Type B pancreatic cell (in vitro differentiated cells): ENCODE measurements around the gene GLG1. TPM values are rescaled to one million over a fixed set of nuclear protein-coding genes. Genes with fewer than 3 reads are reported as not detected.

ENCODE experiments used
- DNase-seq: peaks from one replicate; pipeline ENCODE4 v3.0.0; 2021; ENCODE audit warnings: mixed read lengths; ENCODE audit not compliant: unreplicated experiment; ENCODE audit errors: extremely low spot score
- H3K27ac Mint-ChIP-seq: 2 replicates; pipeline ENCODE4 v1.8.0; 2021; ENCODE audit warnings: mild to moderate bottlenecking, mixed read lengths
- H3K27me3 Mint-ChIP-seq: 2 replicates; pipeline ENCODE4 v1.8.0; 2021; ENCODE audit warnings: mixed read lengths
- H3K36me3 Mint-ChIP-seq: 2 replicates; pipeline ENCODE4 v1.8.0; 2021; ENCODE audit warnings: mixed read lengths
- H3K4me1 Mint-ChIP-seq: one replicate; pipeline ENCODE4 v1.8.0; 2021; ENCODE audit warnings: mixed read lengths; ENCODE audit not compliant: unreplicated experiment
- H3K4me3 Mint-ChIP-seq: 2 replicates; pipeline ENCODE4 v1.8.0; 2021; ENCODE audit warnings: mild to moderate bottlenecking, mixed read lengths
- H3K9me3 Mint-ChIP-seq: 2 replicates; pipeline ENCODE4 v1.8.0; 2021; ENCODE audit warnings: mixed read lengths
- CTCF ChIP-seq: fragments of 200-600 bp; sonication (generic); conservative IDR thresholded peaks from 2 replicates; pipeline ENCODE4 v1.5.0; 2021; ENCODE audit warnings: antibody characterized with exemption, mild to moderate bottlenecking
- total RNA-seq: library from RNA; stranded (reverse); gene quantifications from 2 replicates; pipeline ENCODE4 v1.2.1, GENCODE V29; 2021; ENCODE audit warnings: low replicate concordance

Gene GLG1
- total RNA-seq, 1 donor from 2014 or later = 144 TPM

GRCh38 chr16:74603848-74604247 is 3.1 kb downstream of the GLG1 start:
- H3K4me3 Mint-ChIP-seq = peak overlapping the region; percentile 95
- H3K9me3 Mint-ChIP-seq = no peaks in the 10 kb centered on the region
- peaks cover 8% of the 10 kb centered on the region for H3K36me3 Mint-ChIP-seq
- H3K4me1 Mint-ChIP-seq = peaks cover 33% of the 10 kb centered on the region
- no peak for DNase-seq
- peak overlapping the region; percentile 22 for H3K27ac Mint-ChIP-seq
- H3K27me3 Mint-ChIP-seq = no peaks in the 10 kb centered on the region
- no peak for TF ChIP-seq CTCF

DNA sequence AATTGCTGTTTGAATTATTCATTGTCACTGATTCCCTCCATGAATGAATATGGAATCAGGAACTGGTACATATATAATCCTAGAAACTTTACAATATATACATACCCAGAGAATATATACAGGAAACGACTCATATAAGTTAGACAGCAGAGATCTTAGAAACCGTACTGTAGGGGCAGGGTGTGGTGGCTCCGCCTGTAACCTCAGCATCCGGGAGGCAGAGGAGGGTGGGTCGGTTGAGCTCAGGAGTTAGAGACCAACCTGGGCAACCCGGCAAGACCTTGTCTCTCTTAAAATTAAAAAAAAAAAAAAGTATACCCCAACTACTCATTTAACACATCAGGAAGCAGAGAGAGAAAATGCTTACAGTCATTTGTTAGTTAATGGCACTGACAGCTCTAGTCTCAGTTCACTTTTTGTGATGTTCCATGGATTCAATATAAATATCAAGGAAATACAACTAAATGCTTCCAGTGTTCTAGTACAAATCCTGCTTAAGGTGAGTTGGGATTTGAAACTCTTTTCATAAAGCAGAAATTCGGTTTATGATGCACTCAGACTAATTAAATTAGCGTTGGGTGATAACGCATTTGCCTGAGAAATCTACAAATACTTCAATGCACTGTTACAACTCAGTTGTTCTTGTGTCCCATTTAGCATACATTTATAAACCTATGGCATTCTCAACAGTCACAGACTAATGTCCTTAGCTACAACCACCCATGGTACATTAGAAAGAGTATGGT is 5.6 kb downstream of the GLG1 start:
- TF ChIP-seq CTCF = no peak
- H3K27ac Mint-ChIP-seq = no peak overlapping the region

DNA sequence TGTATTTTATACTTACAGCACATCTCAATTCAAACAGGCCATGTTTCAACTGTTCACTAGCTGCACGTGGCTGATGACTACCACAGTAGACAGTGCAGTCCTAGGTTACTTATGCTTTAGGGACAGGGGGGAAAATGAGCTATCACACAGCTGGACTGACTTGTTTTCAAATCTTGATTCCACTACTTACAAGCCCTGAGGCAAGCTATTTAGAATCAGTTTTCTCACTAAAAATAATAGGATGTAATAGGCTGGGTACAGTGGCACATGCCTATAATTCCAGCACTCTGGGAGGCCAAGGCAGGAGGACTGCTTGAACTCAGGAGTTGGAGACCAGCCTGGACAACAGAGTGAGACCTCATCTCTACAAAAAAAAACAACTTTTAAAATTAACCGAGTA is 10.3 kb downstream of the GLG1 start:
- no peak overlapping the region for H3K4me3 Mint-ChIP-seq
- no peak overlapping the region for H3K27ac Mint-ChIP-seq
- no peaks in the 10 kb centered on the region for H3K27me3 Mint-ChIP-seq

More for the DNA sequence above, 5.6 kb downstream of the GLG1 start:
- peaks cover 24% of the 10 kb centered on the region for H3K4me1 Mint-ChIP-seq
- no peaks in the 10 kb centered on the region for H3K9me3 Mint-ChIP-seq
- no peaks in the 10 kb centered on the region for H3K27me3 Mint-ChIP-seq
- no peak overlapping the region for H3K4me3 Mint-ChIP-seq
- H3K36me3 Mint-ChIP-seq = peaks cover 14% of the 10 kb centered on the region
- no peak for DNase-seq

DNA sequence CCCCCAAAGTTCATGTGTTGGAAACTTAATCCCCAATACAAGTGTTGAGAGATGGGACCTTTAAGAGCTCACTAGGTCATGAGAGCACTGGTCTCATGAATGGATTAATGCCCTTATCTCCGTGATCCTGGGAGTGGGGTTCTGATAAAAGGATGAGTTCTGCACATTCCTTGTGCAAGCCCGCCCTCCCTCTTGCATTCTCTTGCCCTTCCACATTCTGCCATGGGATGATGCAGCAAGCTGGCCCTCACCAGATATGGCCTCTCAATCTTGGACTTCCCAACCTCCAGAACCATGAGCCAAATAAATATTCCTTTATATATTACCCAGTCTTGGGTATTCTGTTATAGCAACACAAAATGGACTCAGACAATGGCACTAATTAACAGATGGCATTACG is 14.1 kb downstream of the GLG1 start:
- Mint-ChIP-seq H3K27me3 (no peaks in the 10 kb centered on the region), H3K9me3 (no peaks in the 10 kb centered on the region), H3K4me3 (no peak overlapping the region), H3K4me1 (peaks cover 4% of the 10 kb centered on the region), H3K27ac (no peak overlapping the region), H3K36me3 (peaks cover 15% of the 10 kb centered on the region)
- no peak for TF ChIP-seq CTCF
- no peak for DNase-seq

More for the DNA sequence above, 10.3 kb downstream of the GLG1 start:
- H3K36me3 Mint-ChIP-seq = peaks cover 19% of the 10 kb centered on the region
- DNase-seq = no peak
- H3K9me3 Mint-ChIP-seq = no peaks in the 10 kb centered on the region
- TF ChIP-seq CTCF = no peak
- peaks cover 9% of the 10 kb centered on the region for H3K4me1 Mint-ChIP-seq

GRCh38 chr16:74591876-74592650 is 14.9 kb downstream of the GLG1 start:
- no peak for TF ChIP-seq CTCF
- no peak overlapping the region for H3K27ac Mint-ChIP-seq
- H3K9me3 Mint-ChIP-seq = no peaks in the 10 kb centered on the region
- H3K27me3 Mint-ChIP-seq = no peaks in the 10 kb centered on the region
- H3K4me3 Mint-ChIP-seq = no peak overlapping the region
- peaks cover 6% of the 10 kb centered on the region for H3K4me1 Mint-ChIP-seq
- no peak for DNase-seq
- H3K36me3 Mint-ChIP-seq = peaks cover 18% of the 10 kb centered on the region
